ENCODE results near the gene DPP6. TPM values are rescaled to one million over a fixed set of nuclear protein-coding genes. Genes with fewer than 3 reads are reported as not detected.

Gene DPP6
- total and polyA plus RNA-seq, 2 experiments from 2014 or later: not detected

- TF ChIP-seq ZNF462 (CRISPR knock-in tag; IDR thresholded peaks at IDR 0.05) (no peak), ZNF331 (CRISPR knock-in tag; IDR thresholded peaks at IDR 0.05; ENCODE audit: low read depth) (no peak), CREB1 (CRISPR knock-in tag; IDR thresholded peaks at IDR 0.05; ENCODE audit: low read depth) (no peak)
Measured at GRCh38 chr7:154375956-154376355, 323.8 kb downstream of the DPP6 start (continued).

- H3K4me1 ChIP-seq (ENCODE audit: insufficient read depth): no peaks in the 10 kb centered on the region
- peaks cover 14% of the 10 kb centered on the region for H3K36me3 ChIP-seq (ENCODE audit: insufficient read depth)
- no peak overlapping the region for H3K27ac Mint-ChIP-seq
- H3K27me3 ChIP-seq (ENCODE audit: insufficient read depth): no peaks in the 10 kb centered on the region
- no peaks in the 10 kb centered on the region for H3K4me1 Mint-ChIP-seq
- H3K4me3 Mint-ChIP-seq: no peak overlapping the region
- no peaks in the 10 kb centered on the region for H4K20me1 ChIP-seq (replicated peaks; ENCODE audit: insufficient read depth)
- H3K79me2 ChIP-seq (replicated peaks; ENCODE audit: insufficient read depth): no peaks in the 10 kb centered on the region
- ATAC-seq (no peak), DNase-seq (ENCODE audit: low spot score) (no peak)
- H3K9me3 Mint-ChIP-seq: no peaks in the 10 kb centered on the region; the same call in 2 of the 3 replicates
- H3F3A ChIP-seq (replicated peaks; ENCODE audit: low read depth): no peaks in the 10 kb centered on the region
- H3K27me3 Mint-ChIP-seq (ENCODE audit: insufficient read depth, low read depth, poor library complexity): peaks cover 2% of the 10 kb centered on the region
- H3K4me3 ChIP-seq: no peak overlapping the region
- H3K4me2 ChIP-seq: no peak overlapping the region
- no peaks in the 10 kb centered on the region for H3K36me3 Mint-ChIP-seq (ENCODE audit: low read depth)
- H3K9me2 ChIP-seq (ENCODE audit: insufficient read depth): no peaks in the 10 kb centered on the region
- no peak overlapping the region for H3K27ac ChIP-seq (ENCODE audit: low read depth)
- H2AFZ ChIP-seq: no peak overlapping the region
- TF ChIP-seq JUNB (IDR thresholded peaks at IDR 0.05; ENCODE audit: unreplicated experiment) (no peak), ZNF462 (CRISPR knock-in tag; IDR thresholded peaks at IDR 0.05) (no peak), ZNF331 (CRISPR knock-in tag; IDR thresholded peaks at IDR 0.05; ENCODE audit: low read depth) (no peak), ETS1 (IDR thresholded peaks at IDR 0.05) (no peak), CTCF (conservative IDR thresholded peaks at IDR 0.05; ENCODE audit: low read depth in 2 of 2) (no peak), NANOG (IDR thresholded peaks at IDR 0.05; ENCODE audit: borderline replicate concordance) (no peak)
Measured at GRCh38 chr7:154380771-154381170, 328.6 kb downstream of the DPP6 start.
